Endothelial cell (in vitro differentiated cells): ENCODE data around the gene ZNF480. TPM values are rescaled to one million over a fixed set of nuclear protein-coding genes. Genes with fewer than 3 reads are reported as not detected.
"Not testable (repeated sequence)": the region's sequence is repeated elsewhere in the genome, so short reads cannot be mapped to it uniquely, and the experiment has no call there.

Source experiments
- DNase-seq: peaks from one replicate; pipeline ENCODE4 v3.0.0; 2021; ENCODE audit warnings: low spot score
- H3K27ac Mint-ChIP-seq: one replicate; pipeline ENCODE4 v1.8.0; 2021; ENCODE audit warnings: mixed read lengths, inconsistent platforms; ENCODE audit not compliant: unreplicated experiment
- H3K27me3 Mint-ChIP-seq: one replicate; pipeline ENCODE4 v1.8.0; 2021; ENCODE audit warnings: mild to moderate bottlenecking, moderate library complexity, mixed read lengths, inconsistent platforms; ENCODE audit not compliant: unreplicated experiment
- H3K36me3 Mint-ChIP-seq: one replicate; pipeline ENCODE4 v1.8.0; 2021; ENCODE audit warnings: mild to moderate bottlenecking, low read depth, mixed read lengths, inconsistent platforms; ENCODE audit not compliant: unreplicated experiment
- H3K4me1 Mint-ChIP-seq: one replicate; pipeline ENCODE4 v1.8.0; 2021; ENCODE audit warnings: mild to moderate bottlenecking, mixed read lengths, inconsistent platforms; ENCODE audit not compliant: unreplicated experiment
- H3K4me3 Mint-ChIP-seq: one replicate; pipeline ENCODE4 v1.8.0; 2021; ENCODE audit warnings: mild to moderate bottlenecking, mixed read lengths, inconsistent platforms; ENCODE audit not compliant: unreplicated experiment
- H3K9me3 Mint-ChIP-seq: one replicate; pipeline ENCODE4 v1.8.0; 2021; ENCODE audit warnings: mixed read lengths, inconsistent platforms; ENCODE audit not compliant: unreplicated experiment
- CTCF ChIP-seq: fragments of 200-600 bp; sonication (generic); IDR thresholded peaks from one replicate; pipeline ENCODE4 v1.5.0; 2021; ENCODE audit warnings: antibody characterized with exemption; ENCODE audit not compliant: unreplicated experiment
- long read RNA-seq: library from polyadenylated mRNA; unstranded; transcript quantifications from one replicate; pipeline ENCODE4 v2.0.0, GENCODE V29; 2020; ENCODE audit not compliant: unreplicated experiment
- total RNA-seq: library from RNA; stranded (reverse); fragmentation: NEBNext Ultra II Directional; extraction: Animal tissue kit (Norgen Biotek cat#: 25700); gene quantifications from one replicate; pipeline ENCODE4 v1.2.1, GENCODE V29; 2021; ENCODE audit not compliant: unreplicated experiment

The ZNF480 gene
- 18.1 TPM for total RNA-seq
- long read RNA-seq, full-length matches to known transcripts = 3 of 3 reads
- long read RNA-seq, partial matches to known transcripts = 0 of 3 reads
- long read RNA-seq, other reads (novel, unspliced or antisense) = 0 of 3 reads

GRCh38 chr19:52296773-52297600 is at the start of gene ZNF480:
ZNF480 (plus strand) TSS chr19:52297169; CDS start chr19:52300413, 3,244 bp downstream.
- TF ChIP-seq CTCF = no peak
- peaks cover 56% of the 10 kb centered on the region for H3K36me3 Mint-ChIP-seq
- DNase-seq = peak; percentile 76
- H3K4me1 Mint-ChIP-seq = peaks cover 11% of the 10 kb centered on the region
- H3K27ac Mint-ChIP-seq = peak within 1 kb of the TSS; percentile 95
- H3K9me3 Mint-ChIP-seq = peaks cover 6% of the 10 kb centered on the region
- peaks cover 11% of the 10 kb centered on the region for H3K27me3 Mint-ChIP-seq
- peak within 1 kb of the TSS; percentile 95 for H3K4me3 Mint-ChIP-seq

DNA sequence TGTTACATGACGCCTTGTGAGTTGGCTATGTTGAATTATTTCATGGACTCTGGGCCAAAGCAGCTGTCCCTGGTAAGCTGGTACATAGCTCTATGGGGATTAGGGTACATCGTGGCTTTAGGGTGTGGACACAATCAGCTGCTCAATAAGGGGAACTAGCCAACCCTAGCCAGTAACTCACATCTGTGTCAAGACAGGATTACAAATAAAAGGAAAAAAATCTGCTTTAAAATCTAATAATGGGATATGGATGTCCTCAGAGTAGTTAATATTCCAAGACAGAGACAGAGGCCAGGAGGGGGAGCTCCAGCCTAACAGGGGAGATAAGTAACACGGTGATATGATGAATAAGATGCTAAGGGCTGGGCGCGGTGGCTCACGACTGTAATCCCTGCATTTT is 48.7 kb upstream of the ZNF480 start:
- no peak for TF ChIP-seq CTCF
- H3K36me3 Mint-ChIP-seq = no peaks in the 10 kb centered on the region
- no peak overlapping the region for H3K4me3 Mint-ChIP-seq
- peaks cover 4% of the 10 kb centered on the region for H3K9me3 Mint-ChIP-seq
- no peak overlapping the region for H3K27ac Mint-ChIP-seq
- peak; percentile 36 for DNase-seq
- peaks cover 3% of the 10 kb centered on the region for H3K4me1 Mint-ChIP-seq
- peaks cover 7% of the 10 kb centered on the region for H3K27me3 Mint-ChIP-seq

DNA sequence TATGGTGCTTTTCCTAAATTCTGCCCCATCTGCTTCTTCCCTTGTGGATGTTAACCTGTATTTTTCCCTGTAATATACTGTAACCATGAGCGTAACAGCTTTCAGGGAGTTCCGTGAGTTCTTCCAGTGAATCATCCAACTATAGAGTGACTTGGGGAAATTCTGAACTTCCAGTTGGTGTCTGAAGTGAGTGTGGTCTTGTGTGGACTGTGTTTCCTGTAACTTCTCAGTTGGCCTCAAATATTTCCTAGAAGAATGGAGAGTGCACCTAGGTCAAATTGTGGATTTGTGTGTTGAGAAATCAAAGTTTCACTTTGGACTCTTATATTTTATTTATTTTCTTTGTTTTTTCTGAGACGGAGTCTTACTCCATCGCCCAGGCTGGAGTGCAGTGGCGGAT is 38.5 kb upstream of the ZNF480 start:
- Mint-ChIP-seq H3K36me3 (peaks cover 4% of the 10 kb centered on the region), H3K27me3 (peaks cover 8% of the 10 kb centered on the region), H3K4me1 (no peaks in the 10 kb centered on the region), H3K4me3 (no peak overlapping the region), H3K9me3 (no peaks in the 10 kb centered on the region), H3K27ac (no peak overlapping the region)
- TF ChIP-seq CTCF = no peak
- DNase-seq = no peak

GRCh38 chr19:52265556-52265955 is 31.4 kb upstream of the ZNF480 start:
- H3K36me3 Mint-ChIP-seq, H3K4me3 Mint-ChIP-seq, H3K9me3 Mint-ChIP-seq, DNase-seq, H3K27ac Mint-ChIP-seq, H3K27me3 Mint-ChIP-seq: not testable (repeated sequence)
- H3K4me1 Mint-ChIP-seq = peaks cover 10% of the 10 kb centered on the region

- Mint-ChIP-seq H3K4me3 (peak within 1 kb of the TSS; percentile 100), H3K27me3 (peaks cover 8% of the 10 kb centered on the region), H3K9me3 (peaks cover 9% of the 10 kb centered on the region), H3K36me3 (peaks cover 34% of the 10 kb centered on the region), H3K27ac (peak within 1 kb of the TSS; percentile 100), H3K4me1 (peaks cover 15% of the 10 kb centered on the region)
- no peak for TF ChIP-seq CTCF
- peak; percentile 97 for DNase-seq
Measured at GRCh38 chr19:52269338-52270261, 27.4 kb upstream of the ZNF480 start, which contains the start of gene ZNF766. ZNF766 (plus strand) TSS chr19:52269587; CDS start chr19:52269614, 27 bp downstream.
